ENCODE measurements around the gene SEC14L3. TPM values are rescaled to one million over a fixed set of nuclear protein-coding genes. Genes with fewer than 3 reads are reported as not detected.
A peak's percentile ranks its signal among the peaks of the same experiment; 100 is the strongest.
"Not testable (repeated sequence)": the region's sequence is repeated elsewhere in the genome, so short reads cannot be mapped to it uniquely, and the experiment has no call there.

Gene SEC14L3
- total RNA-seq, 6 experiments from 2014 or later = not detected

- Mint-ChIP-seq H3K27ac (no peak overlapping the region), H3K4me3 (no peak overlapping the region), H3K9me3 (no peaks in the 10 kb centered on the region), H3K36me3 (ENCODE audit: low read depth) (no peaks in the 10 kb centered on the region), H3K4me1 (ENCODE audit: low read depth) (no peaks in the 10 kb centered on the region), H3K27me3 (ENCODE audit: insufficient read depth) (peaks cover 48% of the 10 kb centered on the region)
- DNase-seq = no peak
- TF ChIP-seq, protein P1, sequence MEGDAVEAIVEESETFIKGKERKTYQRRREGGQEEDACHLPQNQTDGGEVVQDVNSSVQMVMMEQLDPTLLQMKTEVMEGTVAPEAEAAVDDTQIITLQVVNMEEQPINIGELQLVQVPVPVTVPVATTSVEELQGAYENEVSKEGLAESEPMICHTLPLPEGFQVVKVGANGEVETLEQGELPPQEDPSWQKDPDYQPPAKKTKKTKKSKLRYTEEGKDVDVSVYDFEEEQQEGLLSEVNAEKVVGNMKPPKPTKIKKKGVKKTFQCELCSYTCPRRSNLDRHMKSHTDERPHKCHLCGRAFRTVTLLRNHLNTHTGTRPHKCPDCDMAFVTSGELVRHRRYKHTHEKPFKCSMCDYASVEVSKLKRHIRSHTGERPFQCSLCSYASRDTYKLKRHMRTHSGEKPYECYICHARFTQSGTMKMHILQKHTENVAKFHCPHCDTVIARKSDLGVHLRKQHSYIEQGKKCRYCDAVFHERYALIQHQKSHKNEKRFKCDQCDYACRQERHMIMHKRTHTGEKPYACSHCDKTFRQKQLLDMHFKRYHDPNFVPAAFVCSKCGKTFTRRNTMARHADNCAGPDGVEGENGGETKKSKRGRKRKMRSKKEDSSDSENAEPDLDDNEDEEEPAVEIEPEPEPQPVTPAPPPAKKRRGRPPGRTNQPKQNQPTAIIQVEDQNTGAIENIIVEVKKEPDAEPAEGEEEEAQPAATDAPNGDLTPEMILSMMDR (IDR thresholded peaks at IDR 0.05) = no peak
These were observed 2.7 kb downstream of the SEC14L3 start for GRCh38 chr22:30469165-30469564.

DNA sequence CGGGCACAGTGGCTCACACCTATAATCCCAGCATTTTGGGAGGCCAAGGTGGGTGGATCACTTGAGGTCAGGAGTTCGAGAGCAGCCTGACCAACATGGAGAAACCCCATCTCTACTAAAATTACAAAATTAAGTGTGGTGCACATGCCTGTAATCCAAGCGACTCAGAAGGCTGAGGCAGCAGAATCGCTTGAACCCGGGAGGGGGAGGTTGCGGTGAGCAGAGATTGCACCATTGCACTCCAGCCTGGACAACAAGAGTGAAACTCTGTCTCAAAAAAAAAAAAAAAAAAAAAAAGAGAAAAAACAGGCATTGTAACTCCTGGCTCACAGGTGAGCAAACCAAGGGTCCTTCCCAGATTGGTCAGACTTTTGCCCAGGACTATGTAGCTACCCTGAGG lies 11.3 kb downstream of the SEC14L3 start:
- not testable (repeated sequence) for H3K36me3 Mint-ChIP-seq (ENCODE audit: low read depth); H3K27me3 Mint-ChIP-seq (ENCODE audit: insufficient read depth); H3K4me1 Mint-ChIP-seq (ENCODE audit: low read depth); DNase-seq; H3K9me3 Mint-ChIP-seq; H3K4me3 Mint-ChIP-seq; H3K27ac Mint-ChIP-seq

DNA sequence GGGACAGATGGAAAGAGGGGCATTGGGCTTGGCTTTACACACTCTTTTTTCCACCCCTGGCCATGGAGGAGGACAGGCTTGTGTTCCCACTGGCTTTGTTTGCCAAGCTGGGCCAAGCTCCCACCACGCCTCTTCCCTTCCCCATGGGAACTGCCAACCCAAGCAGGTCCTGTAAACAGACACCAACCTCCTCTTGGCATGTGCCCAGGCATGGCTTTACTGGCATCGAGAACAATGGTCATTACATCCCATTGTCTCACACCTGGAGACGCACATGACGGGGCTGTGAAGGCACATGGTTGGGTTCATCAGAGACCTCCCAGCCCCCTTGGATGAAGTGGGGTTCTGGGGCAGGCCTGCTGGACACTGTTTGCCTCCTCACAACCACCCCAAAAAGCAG lies 11.7 kb downstream of the SEC14L3 start:
- Mint-ChIP-seq H3K36me3 (ENCODE audit: low read depth) (no peaks in the 10 kb centered on the region), H3K9me3 (no peaks in the 10 kb centered on the region), H3K27me3 (ENCODE audit: insufficient read depth) (peaks cover 4% of the 10 kb centered on the region), H3K27ac (no peak overlapping the region), H3K4me1 (ENCODE audit: low read depth) (no peaks in the 10 kb centered on the region; the same call in 1 of the 2 replicates), H3K4me3 (no peak overlapping the region)
- TF ChIP-seq, protein P1 (IDR thresholded peaks at IDR 0.05) = no peak
- no peak for DNase-seq

- Mint-ChIP-seq H3K4me3 (no peak overlapping the region), H3K9me3 (no peaks in the 10 kb centered on the region)
- no peak for DNase-seq
These were observed 12.4 kb downstream of the SEC14L3 start for GRCh38 chr22:30459181-30460052.

DNA sequence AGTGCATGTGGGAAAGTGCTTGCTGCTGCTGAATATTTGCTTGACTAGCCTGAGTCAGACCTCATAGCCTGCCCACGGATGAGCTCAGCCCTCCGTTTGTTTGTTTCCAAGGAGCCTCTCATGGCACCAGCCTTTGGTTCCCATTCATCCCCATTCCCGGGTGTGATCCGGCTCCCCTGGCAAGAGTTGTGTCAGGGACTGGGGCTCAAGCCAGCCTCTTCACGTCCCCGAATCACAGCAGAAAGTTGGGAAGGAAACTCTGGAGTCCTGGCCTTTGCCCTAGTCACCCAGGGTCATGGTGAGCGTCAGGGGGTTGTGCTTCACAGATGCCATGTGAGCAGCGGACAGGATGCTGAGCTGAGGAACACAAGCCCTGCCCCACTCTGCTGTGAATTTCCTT lies 13.8 kb downstream of the SEC14L3 start:
- Mint-ChIP-seq H3K4me1 (ENCODE audit: low read depth) (no peaks in the 10 kb centered on the region; the same call in 1 of the 2 replicates), H3K27ac (no peak overlapping the region), H3K36me3 (ENCODE audit: low read depth) (no peaks in the 10 kb centered on the region), H3K27me3 (ENCODE audit: insufficient read depth) (peaks cover 8% of the 10 kb centered on the region), H3K4me3 (no peak overlapping the region), H3K9me3 (no peaks in the 10 kb centered on the region)
- DNase-seq = peak; percentile 8
- TF ChIP-seq, protein P1 (IDR thresholded peaks at IDR 0.05) = no peak

More at GRCh38 chr22:30459181-30460052, 12.4 kb downstream of the SEC14L3 start:
- peaks cover 4% of the 10 kb centered on the region for H3K27me3 Mint-ChIP-seq (ENCODE audit: insufficient read depth)
- no peak overlapping the region for H3K27ac Mint-ChIP-seq
- H3K4me1 Mint-ChIP-seq (ENCODE audit: low read depth) = no peaks in the 10 kb centered on the region; the same call in 1 of the 2 replicates
- TF ChIP-seq, protein P1 (IDR thresholded peaks at IDR 0.05) = no peak
- H3K36me3 Mint-ChIP-seq (ENCODE audit: low read depth) = no peaks in the 10 kb centered on the region

- no peaks in the 10 kb centered on the region for H3K9me3 Mint-ChIP-seq
- H3K4me1 Mint-ChIP-seq (ENCODE audit: low read depth) = no peaks in the 10 kb centered on the region; the same call in 1 of the 2 replicates
- no peak for DNase-seq
- no peak overlapping the region for H3K4me3 Mint-ChIP-seq
- peaks cover 15% of the 10 kb centered on the region for H3K27me3 Mint-ChIP-seq (ENCODE audit: insufficient read depth)
- TF ChIP-seq, protein P1 (IDR thresholded peaks at IDR 0.05) = no peak
- H3K27ac Mint-ChIP-seq = no peak overlapping the region
- H3K36me3 Mint-ChIP-seq (ENCODE audit: low read depth) = no peaks in the 10 kb centered on the region
These were observed 16.6 kb downstream of the SEC14L3 start for GRCh38 chr22:30455075-30455840.
